GM12878 (cell line): ENCODE results near the gene PLCB2.

Source experiments
- EP300 ChIP-seq, 2 experiments: fragments of 150-350 bp in 1 of 2; IDR thresholded peaks; 2 replicates each; pipeline ENCODE4 v1.6.1; 2011 to 2012; ENCODE audit warnings: low read depth in 2 of 2, low read length in 2 of 2, borderline replicate concordance in 1 of 2, improper control_type of control experiment in 1 of 2, inconsistent platforms in 1 of 2; ENCODE audit not compliant: control insufficient read depth in 1 of 2
- MEF2A ChIP-seq: IDR thresholded peaks from 2 replicates; pipeline ENCODE4 v1.6.1; 2011; ENCODE audit warnings: low read depth, mild to moderate bottlenecking, low read length, moderate library complexity; ENCODE audit not compliant: insufficient read depth
- POLR2A ChIP-seq: IDR thresholded peaks from 2 replicates; pipeline ENCODE4 v1.6.1; 2011; ENCODE audit warnings: low read depth, mild to moderate bottlenecking, low read length
- RAD51 ChIP-seq: fragments of 450-650 bp; IDR thresholded peaks from 2 replicates; pipeline ENCODE4 v1.6.1; 2016; ENCODE audit warnings: moderate library complexity, mild to moderate bottlenecking, inconsistent platforms
- SRF ChIP-seq, 2 experiments: IDR thresholded peaks; 2 replicates each; pipeline ENCODE4 v1.6.1; 2011; ENCODE audit warnings: low read depth in 2 of 2, low read length in 2 of 2, mild to moderate bottlenecking in 1 of 2, moderate library complexity in 1 of 2
- ZNF274 ChIP-seq: IDR thresholded peaks from one replicate; pipeline ENCODE4 v1.8.0; 2011; ENCODE audit not compliant: insufficient read length, insufficient read depth
- ZSCAN29 ChIP-seq: fragments of 450-650 bp; IDR thresholded peaks from 2 replicates; pipeline ENCODE4 v1.6.1; 2017; ENCODE audit warnings: mild to moderate bottlenecking, moderate library complexity
- TF ChIP-seq, protein P1 (sequence below): IDR thresholded peaks from 2 replicates; pipeline ENCODE4 v1.6.1; 2012; ENCODE audit warnings: low read depth, low read length, improper control_type of control experiment
- TF ChIP-seq, protein P2 (sequence below): IDR thresholded peaks from 2 replicates; pipeline ENCODE4 v1.6.1; 2011; ENCODE audit warnings: borderline replicate concordance, low read depth, mild to moderate bottlenecking, moderate library complexity, mixed read lengths, low read length; ENCODE audit not compliant: insufficient read depth; ENCODE audit errors: extremely low read length
- TF ChIP-seq, protein P3 (sequence below): IDR thresholded peaks from 2 replicates; pipeline ENCODE4 v1.6.1; 2012; ENCODE audit warnings: improper control_type of control experiment, low read depth, low read length; ENCODE audit not compliant: insufficient replicate concordance
- TF ChIP-seq, protein P4 (sequence below), 3 experiments: IDR thresholded peaks in 2 of 3; conservative IDR thresholded peaks in 1 of 3; 2 replicates each; pipeline ENCODE4 v1.5.1; 2011; ENCODE audit warnings: low read depth in 3 of 3, low read length in 3 of 3, mild to moderate bottlenecking in 3 of 3, control low read depth in 2 of 3, moderate library complexity in 2 of 3, inconsistent platforms in 1 of 3, mixed read lengths in 1 of 3; ENCODE audit not compliant: control insufficient read depth in 2 of 3, insufficient read depth in 1 of 3; ENCODE audit errors: extremely low read depth in 1 of 3

DNA sequence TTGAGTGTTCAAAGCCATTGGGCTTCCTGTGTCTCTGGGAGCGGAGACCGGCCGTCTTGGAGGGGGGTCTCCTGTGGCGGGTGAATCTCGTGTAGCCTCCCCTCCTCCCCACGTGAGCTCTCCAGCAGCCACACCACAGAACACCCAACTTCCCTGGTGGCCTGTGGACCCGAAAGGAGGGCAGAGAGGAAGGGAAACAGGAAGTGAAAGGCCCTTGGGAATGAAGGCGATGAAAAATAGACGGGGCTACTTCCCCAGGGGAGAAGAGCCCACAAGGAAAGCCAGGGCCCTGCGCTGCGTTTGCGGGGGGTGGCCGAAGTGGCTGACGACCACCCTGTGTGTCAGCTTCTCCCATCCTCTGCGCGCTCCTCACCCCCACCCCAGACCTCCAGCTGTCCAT lies 30.3 kb downstream of the PLCB2 start:
- TF ChIP-seq POLR2A (no peak), ZSCAN29 (no peak), SRF (IDR thresholded peaks at IDR 0.05; ENCODE audit: low read depth in 2 of 2, low read length in 2 of 2) (no peak), RAD51 (no peak), ZNF274 (no peak), MEF2A (no peak), EP300 (IDR thresholded peaks at IDR 0.05; ENCODE audit: borderline replicate concordance in 1 of 2, control insufficient read depth in 1 of 2, low read depth in 2 of 2, low read length in 2 of 2) (no peak)
- TF ChIP-seq, protein P1, sequence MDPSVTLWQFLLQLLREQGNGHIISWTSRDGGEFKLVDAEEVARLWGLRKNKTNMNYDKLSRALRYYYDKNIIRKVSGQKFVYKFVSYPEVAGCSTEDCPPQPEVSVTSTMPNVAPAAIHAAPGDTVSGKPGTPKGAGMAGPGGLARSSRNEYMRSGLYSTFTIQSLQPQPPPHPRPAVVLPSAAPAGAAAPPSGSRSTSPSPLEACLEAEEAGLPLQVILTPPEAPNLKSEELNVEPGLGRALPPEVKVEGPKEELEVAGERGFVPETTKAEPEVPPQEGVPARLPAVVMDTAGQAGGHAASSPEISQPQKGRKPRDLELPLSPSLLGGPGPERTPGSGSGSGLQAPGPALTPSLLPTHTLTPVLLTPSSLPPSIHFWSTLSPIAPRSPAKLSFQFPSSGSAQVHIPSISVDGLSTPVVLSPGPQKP, result no peak
- TF ChIP-seq, protein P2, sequence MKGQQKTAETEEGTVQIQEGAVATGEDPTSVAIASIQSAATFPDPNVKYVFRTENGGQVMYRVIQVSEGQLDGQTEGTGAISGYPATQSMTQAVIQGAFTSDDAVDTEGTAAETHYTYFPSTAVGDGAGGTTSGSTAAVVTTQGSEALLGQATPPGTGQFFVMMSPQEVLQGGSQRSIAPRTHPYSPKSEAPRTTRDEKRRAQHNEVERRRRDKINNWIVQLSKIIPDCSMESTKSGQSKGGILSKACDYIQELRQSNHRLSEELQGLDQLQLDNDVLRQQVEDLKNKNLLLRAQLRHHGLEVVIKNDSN, result no peak
- TF ChIP-seq, protein P3, sequence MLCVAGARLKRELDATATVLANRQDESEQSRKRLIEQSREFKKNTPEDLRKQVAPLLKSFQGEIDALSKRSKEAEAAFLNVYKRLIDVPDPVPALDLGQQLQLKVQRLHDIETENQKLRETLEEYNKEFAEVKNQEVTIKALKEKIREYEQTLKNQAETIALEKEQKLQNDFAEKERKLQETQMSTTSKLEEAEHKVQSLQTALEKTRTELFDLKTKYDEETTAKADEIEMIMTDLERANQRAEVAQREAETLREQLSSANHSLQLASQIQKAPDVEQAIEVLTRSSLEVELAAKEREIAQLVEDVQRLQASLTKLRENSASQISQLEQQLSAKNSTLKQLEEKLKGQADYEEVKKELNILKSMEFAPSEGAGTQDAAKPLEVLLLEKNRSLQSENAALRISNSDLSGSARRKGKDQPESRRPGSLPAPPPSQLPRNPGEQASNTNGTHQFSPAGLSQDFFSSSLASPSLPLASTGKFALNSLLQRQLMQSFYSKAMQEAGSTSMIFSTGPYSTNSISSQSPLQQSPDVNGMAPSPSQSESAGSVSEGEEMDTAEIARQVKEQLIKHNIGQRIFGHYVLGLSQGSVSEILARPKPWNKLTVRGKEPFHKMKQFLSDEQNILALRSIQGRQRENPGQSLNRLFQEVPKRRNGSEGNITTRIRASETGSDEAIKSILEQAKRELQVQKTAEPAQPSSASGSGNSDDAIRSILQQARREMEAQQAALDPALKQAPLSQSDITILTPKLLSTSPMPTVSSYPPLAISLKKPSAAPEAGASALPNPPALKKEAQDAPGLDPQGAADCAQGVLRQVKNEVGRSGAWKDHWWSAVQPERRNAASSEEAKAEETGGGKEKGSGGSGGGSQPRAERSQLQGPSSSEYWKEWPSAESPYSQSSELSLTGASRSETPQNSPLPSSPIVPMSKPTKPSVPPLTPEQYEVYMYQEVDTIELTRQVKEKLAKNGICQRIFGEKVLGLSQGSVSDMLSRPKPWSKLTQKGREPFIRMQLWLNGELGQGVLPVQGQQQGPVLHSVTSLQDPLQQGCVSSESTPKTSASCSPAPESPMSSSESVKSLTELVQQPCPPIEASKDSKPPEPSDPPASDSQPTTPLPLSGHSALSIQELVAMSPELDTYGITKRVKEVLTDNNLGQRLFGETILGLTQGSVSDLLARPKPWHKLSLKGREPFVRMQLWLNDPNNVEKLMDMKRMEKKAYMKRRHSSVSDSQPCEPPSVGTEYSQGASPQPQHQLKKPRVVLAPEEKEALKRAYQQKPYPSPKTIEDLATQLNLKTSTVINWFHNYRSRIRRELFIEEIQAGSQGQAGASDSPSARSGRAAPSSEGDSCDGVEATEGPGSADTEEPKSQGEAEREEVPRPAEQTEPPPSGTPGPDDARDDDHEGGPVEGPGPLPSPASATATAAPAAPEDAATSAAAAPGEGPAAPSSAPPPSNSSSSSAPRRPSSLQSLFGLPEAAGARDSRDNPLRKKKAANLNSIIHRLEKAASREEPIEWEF, result no peak
- TF ChIP-seq, protein P4, sequence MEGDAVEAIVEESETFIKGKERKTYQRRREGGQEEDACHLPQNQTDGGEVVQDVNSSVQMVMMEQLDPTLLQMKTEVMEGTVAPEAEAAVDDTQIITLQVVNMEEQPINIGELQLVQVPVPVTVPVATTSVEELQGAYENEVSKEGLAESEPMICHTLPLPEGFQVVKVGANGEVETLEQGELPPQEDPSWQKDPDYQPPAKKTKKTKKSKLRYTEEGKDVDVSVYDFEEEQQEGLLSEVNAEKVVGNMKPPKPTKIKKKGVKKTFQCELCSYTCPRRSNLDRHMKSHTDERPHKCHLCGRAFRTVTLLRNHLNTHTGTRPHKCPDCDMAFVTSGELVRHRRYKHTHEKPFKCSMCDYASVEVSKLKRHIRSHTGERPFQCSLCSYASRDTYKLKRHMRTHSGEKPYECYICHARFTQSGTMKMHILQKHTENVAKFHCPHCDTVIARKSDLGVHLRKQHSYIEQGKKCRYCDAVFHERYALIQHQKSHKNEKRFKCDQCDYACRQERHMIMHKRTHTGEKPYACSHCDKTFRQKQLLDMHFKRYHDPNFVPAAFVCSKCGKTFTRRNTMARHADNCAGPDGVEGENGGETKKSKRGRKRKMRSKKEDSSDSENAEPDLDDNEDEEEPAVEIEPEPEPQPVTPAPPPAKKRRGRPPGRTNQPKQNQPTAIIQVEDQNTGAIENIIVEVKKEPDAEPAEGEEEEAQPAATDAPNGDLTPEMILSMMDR (IDR thresholded peaks at IDR 0.05 in 2 of 3, conservative IDR thresholded peaks at IDR 0.05 in 1 of 3; ENCODE audit: control insufficient read depth in 2 of 3, extremely low read depth in 1 of 3, insufficient read depth in 1 of 3, low read depth in 3 of 3, low read length in 3 of 3), result no peak
